ENCODE results near the gene GTPBP4. TPM values are rescaled to one million over a fixed set of nuclear protein-coding genes. Genes with fewer than 3 reads are reported as not detected.
A peak's percentile ranks its signal among the peaks of the same experiment; 100 is the strongest.

GTPBP4 gene
- total RNA-seq, 6 experiments from 2014 or later, result 6.6 to 18.6 (median 15.4) TPM

- peak overlapping the region in 1 of 3 donors; percentile 1 for H3K4me3 ChIP-seq
- ATAC-seq (peak; percentile 44 to 80 (median 58)), DNase-seq (peak in 2 of 3 donors; percentile 57 to 61)
- H3K27me3 ChIP-seq, result no peaks in the 10 kb centered on the region
- H3K4me1 ChIP-seq, result peaks cover 0 to 19% (median 2%) of the 10 kb centered on the region in 4 donors
- H3K27ac ChIP-seq, result peak overlapping the region; percentile 23 to 54 (median 42)
- H3K9me3 ChIP-seq, result no peaks in the 10 kb centered on the region
- H3K36me3 ChIP-seq, result peaks cover 0 to 40% (median 21%) of the 10 kb centered on the region in 4 donors
- WGBS (ENCODE audit: insufficient coverage, low coverage, low lambda C conversion rate, missing lambda C conversion rate), result 65% methylated on average over 11 of the region's 12 CpGs
- intact Hi-C loops (cut with DNase I), result no loop called here
- TF ChIP-seq CTCF (IDR thresholded peaks at IDR 0.05), result no peak
- peak; percentile 41 for TF ChIP-seq POLR2A (IDR thresholded peaks at IDR 0.05)
These were observed 55.3 kb downstream of the GTPBP4 start for GRCh38 chr10:1043532-1043995.

- no peak for ATAC-seq
- Histone ChIP-seq H3K36me3 (peaks cover 0 to 40% (median 21%) of the 10 kb centered on the region in 4 donors), H3K4me3 (no peak overlapping the region), H3K27me3 (no peaks in the 10 kb centered on the region), H3K9me3 (no peaks in the 10 kb centered on the region), H3K4me1 (peaks cover 0 to 19% (median 2%) of the 10 kb centered on the region in 4 donors), H3K27ac (peak overlapping the region; percentile 23 to 54 (median 42))
- TF ChIP-seq CTCF (IDR thresholded peaks at IDR 0.05), result no peak
- no peak for TF ChIP-seq POLR2A (IDR thresholded peaks at IDR 0.05)
- no peak for DNase-seq
- WGBS (ENCODE audit: insufficient coverage, low coverage, low lambda C conversion rate, missing lambda C conversion rate), result 53% methylated on average over 2 of the region's 4 CpGs
- intact Hi-C loops (cut with DNase I), result no loop called here
These were observed 55.9 kb downstream of the GTPBP4 start for GRCh38 chr10:1044146-1044545.

GRCh38 chr10:1044964-1045363, 56.7 kb downstream of the GTPBP4 start:
- DNase-seq (no peak), ATAC-seq (no peak)
- intact Hi-C loops (cut with DNase I), result no loop called here
- peaks cover 0 to 19% (median 2%) of the 10 kb centered on the region in 4 donors for H3K4me1 ChIP-seq
- peaks cover 0 to 36% (median 20%) of the 10 kb centered on the region in 4 donors for H3K36me3 ChIP-seq
- H3K27ac ChIP-seq, result peak overlapping the region in 1 of 3 donors; percentile 54
- no peak overlapping the region for H3K4me3 ChIP-seq
- no peak for TF ChIP-seq CTCF (IDR thresholded peaks at IDR 0.05)
- no peak for TF ChIP-seq POLR2A (IDR thresholded peaks at IDR 0.05)
- H3K9me3 ChIP-seq, result no peaks in the 10 kb centered on the region
- 57% methylated on average over 4 of the region's 4 CpGs for WGBS (ENCODE audit: insufficient coverage, low coverage, low lambda C conversion rate, missing lambda C conversion rate)
- no peaks in the 10 kb centered on the region for H3K27me3 ChIP-seq

- intact Hi-C loops (cut with DNase I), result no loop called here
These were observed 57.2 kb downstream of the GTPBP4 start for GRCh38 chr10:1045415-1045814.

More at GRCh38 chr10:1045415-1045814, 57.2 kb downstream of the GTPBP4 start:
- H3K27me3 ChIP-seq, result no peaks in the 10 kb centered on the region
- no peak overlapping the region for H3K4me3 ChIP-seq
- DNase-seq (no peak), ATAC-seq (no peak)
- H3K27ac ChIP-seq, result peak overlapping the region in 1 of 3 donors; percentile 54
- TF ChIP-seq POLR2A (IDR thresholded peaks at IDR 0.05) (no peak), CTCF (IDR thresholded peaks at IDR 0.05) (no peak)
- peaks cover 0 to 23% (median 2%) of the 10 kb centered on the region in 4 donors for H3K4me1 ChIP-seq
- H3K36me3 ChIP-seq, result peaks cover 0 to 31% (median 16%) of the 10 kb centered on the region in 4 donors
- H3K9me3 ChIP-seq, result no peaks in the 10 kb centered on the region
- WGBS (ENCODE audit: insufficient coverage, low coverage, low lambda C conversion rate, missing lambda C conversion rate), result 60% methylated on average over 6 of the region's 6 CpGs

All from right lobe of liver (tissue), 6 donors.